GM18505 (cell line): ENCODE measurements around the gene CMTM7.

Experiments used
- ATAC-seq: cut with Tn5 transposase; IDR thresholded peaks from one replicate; pipeline ENCODE4 v1.9.1; 2021; ENCODE audit not compliant: unreplicated experiment
- POLR2A ChIP-seq: IDR thresholded peaks from 4 replicates; pipeline ENCODE4 v1.6.1; 2011; ENCODE audit warnings: borderline replicate concordance; ENCODE audit not compliant: insufficient read depth, insufficient read length; ENCODE audit errors: extremely low read depth

The CMTM7 gene

GRCh38 chr3:32423956-32424557 lies 32.4 kb downstream of the CMTM7 start:
- ATAC-seq = no peak
- TF ChIP-seq POLR2A = no peak

GRCh38 chr3:32424581-32425250 lies 33.1 kb downstream of the CMTM7 start:
- ATAC-seq = no peak
- TF ChIP-seq POLR2A = no peak

GRCh38 chr3:32428092-32429068 lies 36.7 kb downstream of the CMTM7 start:
- TF ChIP-seq POLR2A = no peak
- ATAC-seq = peak; percentile 83

- no peak for TF ChIP-seq POLR2A
- no peak for ATAC-seq
Measured at GRCh38 chr3:32430900-32431299, 39.2 kb downstream of the CMTM7 start.

GRCh38 chr3:32431481-32431880 lies 39.8 kb downstream of the CMTM7 start:
- no peak for TF ChIP-seq POLR2A
- ATAC-seq = no peak

GRCh38 chr3:32432045-32432710 lies 40.5 kb downstream of the CMTM7 start:
- no peak for ATAC-seq
- TF ChIP-seq POLR2A = no peak

- TF ChIP-seq POLR2A = no peak
- no peak for ATAC-seq
Measured at GRCh38 chr3:32432711-32433530, 41.3 kb downstream of the CMTM7 start.

- no peak for ATAC-seq
- TF ChIP-seq POLR2A = no peak
Measured at GRCh38 chr3:32434206-32434605, 42.6 kb downstream of the CMTM7 start.

GRCh38 chr3:32435911-32436815 lies 44.5 kb downstream of the CMTM7 start:
- TF ChIP-seq POLR2A = no peak
- ATAC-seq = no peak

- no peak for TF ChIP-seq POLR2A
- no peak for ATAC-seq
Measured at GRCh38 chr3:32436816-32437189, 45.1 kb downstream of the CMTM7 start.

- no peak for ATAC-seq
- TF ChIP-seq POLR2A = no peak
Measured at GRCh38 chr3:32437896-32438295, 46.2 kb downstream of the CMTM7 start.
